GM19463 (cell line): ENCODE data around the gene KDM5A.

Experiments
- ATAC-seq: cut with Tn5 transposase; IDR thresholded peaks from one replicate; pipeline ENCODE4 v1.9.1; 2021; ENCODE audit warnings: mild to moderate bottlenecking, moderate library complexity; ENCODE audit not compliant: unreplicated experiment

Gene KDM5A

DNA sequence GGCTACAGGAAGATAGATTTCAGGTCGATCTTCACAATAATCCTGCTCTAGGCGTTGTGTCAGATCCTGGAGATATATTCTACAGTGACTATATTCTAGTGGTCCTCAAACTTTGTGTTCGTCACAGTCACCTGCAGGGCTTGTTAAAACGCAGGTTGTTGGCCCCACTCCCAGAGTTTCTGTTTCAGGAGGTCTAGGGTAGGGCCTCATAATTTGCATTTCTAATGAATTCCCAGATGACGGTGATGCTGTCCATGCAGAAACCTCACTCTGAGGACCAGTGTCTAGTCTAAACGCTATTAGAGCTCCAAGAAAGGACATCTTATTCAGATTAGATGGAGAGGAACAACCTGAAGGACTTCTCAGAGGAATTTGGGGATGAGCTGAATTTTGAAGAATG is 113.3 kb downstream of the KDM5A start:
- ATAC-seq = no peak

DNA sequence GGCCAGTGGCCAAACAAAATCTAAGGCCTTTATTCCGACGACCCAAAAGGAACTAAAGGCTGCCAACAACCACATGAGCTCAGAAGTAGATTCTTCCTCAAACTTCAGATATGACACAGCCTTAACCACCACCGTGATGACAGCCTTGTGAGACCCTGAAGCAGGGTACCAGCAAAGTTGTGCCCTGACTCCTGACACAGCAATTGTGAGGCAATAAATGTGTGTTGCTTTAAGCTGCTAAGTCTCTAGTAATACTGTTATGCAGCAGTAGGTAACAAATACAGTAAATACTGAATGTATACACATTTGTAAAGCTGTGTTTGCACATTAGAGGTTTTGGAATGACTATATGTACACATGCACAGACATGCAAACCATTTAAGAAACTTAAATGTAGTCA is 115.7 kb downstream of the KDM5A start:
- ATAC-seq = no peak

DNA sequence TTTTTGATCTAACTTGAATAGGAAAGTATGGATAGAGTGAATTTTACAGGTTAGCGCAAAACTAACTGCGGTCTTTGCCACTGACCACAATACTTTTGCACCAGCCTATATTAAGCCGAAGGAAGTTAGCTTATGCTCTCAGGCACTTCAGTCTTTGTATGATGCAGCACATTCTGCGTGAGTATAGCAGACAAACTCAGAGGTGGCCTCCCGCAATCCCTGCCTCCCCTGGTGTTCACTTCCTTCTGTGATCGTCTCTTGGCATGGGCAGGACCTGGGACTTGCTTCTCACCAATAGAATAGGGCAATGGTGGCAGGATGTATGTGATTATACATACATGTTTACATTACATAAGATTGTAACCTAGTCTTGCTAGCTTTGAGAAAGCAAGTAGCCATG is 116.2 kb downstream of the KDM5A start:
- ATAC-seq = no peak

DNA sequence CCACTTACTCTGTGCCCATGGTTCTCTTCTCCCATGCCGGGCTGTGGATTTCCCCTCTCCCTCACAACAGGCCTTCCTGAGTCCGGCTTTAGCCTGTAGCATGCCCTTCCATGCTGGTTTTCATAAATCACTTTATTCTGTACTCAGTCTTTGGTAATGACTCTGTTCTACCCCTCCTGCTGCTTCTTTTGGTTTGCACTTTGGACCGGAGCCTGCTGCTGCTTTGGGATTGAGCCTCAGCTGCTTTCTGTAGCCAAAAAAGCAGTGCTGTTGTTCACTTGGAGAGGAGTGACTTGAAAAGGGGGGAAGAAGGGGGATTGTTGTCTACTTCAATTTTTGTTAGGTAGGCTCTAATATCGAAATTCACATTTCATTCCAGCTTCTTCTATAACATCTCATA is 118.0 kb downstream of the KDM5A start:
- ATAC-seq = no peak

DNA sequence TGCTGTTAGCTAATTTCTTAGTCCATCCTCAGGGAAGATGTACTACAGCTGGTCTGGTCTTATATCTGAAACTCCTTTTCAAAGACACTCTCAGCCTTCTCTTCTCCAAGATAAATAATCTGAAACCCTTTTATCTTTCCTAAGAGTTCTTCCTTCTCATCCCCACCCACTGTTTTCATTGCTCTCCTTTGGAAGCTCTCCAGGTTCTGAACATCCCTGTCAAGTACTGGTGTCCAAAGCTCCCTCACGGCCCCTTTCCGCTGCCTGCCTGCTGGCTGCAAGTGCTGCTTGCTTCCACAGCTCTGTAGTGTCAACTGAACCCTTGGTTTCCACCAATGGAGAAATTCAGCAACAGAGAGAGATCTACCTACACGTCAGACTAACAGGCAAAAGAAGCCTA is 119.9 kb downstream of the KDM5A start:
- no peak for ATAC-seq

DNA sequence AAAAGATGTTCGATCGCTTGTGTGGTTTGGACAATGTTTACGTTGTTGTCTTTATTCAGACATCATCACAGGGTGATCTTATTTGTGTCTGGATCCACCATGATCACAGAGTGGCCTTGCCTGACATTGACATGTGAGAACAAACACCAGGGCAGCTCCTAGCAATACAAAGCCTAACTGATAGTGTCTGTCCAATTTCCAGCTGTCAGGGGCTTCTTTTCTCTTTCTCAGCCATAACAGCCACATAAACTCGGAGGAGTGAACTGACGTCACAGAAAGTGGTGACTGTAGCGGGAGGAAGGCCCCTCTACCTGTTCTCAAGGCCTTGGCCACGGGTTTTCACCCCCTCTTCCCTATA is 120.7 kb downstream of the KDM5A start:
- ATAC-seq = no peak

DNA sequence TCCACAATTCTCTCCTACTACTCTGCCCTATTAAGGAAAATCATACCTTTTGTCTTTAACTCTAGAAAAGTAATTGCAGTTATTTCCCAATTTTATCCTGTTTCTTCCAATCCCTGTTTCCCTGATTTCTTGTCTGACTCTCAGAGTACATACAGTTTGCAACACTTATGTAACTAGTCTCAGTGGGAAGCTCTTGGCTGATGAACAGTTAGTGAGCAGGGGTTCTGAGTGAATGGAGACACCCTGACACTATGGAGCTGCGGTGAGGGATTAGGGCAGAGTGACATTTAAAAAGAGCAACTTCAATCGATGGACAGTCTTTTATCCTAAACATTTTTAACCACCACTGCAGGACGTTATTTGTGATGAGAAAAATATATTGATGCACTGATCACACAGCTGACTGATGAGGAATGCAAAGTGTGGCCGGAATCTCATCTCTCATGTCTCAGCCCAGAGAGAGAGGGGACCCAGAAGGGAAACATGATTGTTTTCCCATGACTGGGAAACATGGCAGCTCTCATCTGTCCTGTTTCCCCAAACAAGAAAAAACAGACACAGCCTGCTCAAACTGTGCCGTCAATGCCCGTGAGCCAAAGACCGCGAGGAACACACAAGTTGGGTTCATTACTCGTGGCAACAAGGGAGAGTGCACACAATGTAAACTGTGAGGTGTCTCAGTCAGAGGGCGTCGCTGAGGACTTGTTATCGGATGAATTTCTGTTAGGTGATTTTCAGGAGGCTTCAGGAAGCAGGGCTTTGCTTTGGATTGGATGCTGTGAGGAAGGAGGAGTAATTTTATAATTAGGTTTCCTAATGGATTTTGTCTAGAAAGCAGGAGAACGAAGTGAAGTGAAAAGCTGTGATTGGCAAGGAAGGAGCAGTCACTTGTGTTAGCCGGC is 121.3 kb downstream of the KDM5A start:
- no peak for ATAC-seq

DNA sequence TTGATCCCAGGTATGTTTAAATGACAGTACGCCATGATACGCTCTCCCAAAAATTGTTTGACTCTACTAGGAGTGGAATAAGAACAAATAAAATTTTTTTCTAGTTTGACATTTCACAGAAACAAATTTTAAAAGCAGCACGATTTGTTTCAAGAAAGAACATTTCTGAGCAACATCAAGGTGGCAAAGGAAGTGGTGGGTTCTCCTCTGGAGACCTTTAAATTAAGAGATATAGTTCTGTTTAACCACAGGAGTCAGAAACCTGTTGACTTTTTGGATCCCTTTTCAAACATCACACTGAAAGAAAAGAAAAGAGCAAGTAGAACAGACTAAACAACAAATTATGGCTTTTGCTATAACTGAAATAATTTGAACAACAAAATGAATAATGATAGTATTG is 124.0 kb downstream of the KDM5A start:
- no peak for ATAC-seq

DNA sequence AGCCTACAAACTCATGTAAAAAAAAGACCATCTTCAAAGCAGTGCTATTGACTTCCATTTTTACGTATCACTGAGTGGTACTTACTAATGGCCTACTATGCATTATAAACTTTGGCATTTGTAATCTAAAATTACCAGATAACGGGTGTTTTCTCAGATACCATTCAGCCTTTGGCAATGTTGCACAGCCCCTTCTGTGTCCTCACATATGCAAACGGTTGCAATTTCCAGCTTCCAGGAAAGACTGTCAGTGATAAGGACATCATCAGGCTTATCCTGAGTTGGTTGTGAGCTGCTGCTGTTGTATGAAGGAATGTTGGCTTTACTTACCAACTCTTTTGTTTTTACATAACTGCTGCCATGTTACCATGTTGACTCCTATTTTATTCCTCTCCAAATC is 124.9 kb downstream of the KDM5A start:
- no peak for ATAC-seq

DNA sequence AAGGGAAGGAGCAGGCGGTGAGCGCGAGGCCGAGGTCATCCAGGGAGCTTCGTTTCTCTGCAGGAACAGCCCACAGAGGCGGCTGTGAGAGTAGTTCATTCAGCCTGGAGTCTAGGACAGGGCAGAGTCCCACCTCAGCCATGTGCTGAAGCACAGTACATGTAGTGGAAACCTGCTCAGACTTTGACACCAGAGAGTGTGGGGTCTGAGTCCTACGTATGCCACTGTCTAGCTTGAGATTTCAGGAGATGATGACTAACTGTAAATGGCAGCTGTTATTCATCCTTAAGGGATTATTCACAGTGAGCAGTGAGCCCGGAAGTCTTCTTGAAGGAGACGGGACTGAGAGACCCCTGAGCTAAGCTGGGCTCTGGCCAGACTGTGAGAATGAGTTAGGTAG is 125.5 kb downstream of the KDM5A start:
- no peak for ATAC-seq

DNA sequence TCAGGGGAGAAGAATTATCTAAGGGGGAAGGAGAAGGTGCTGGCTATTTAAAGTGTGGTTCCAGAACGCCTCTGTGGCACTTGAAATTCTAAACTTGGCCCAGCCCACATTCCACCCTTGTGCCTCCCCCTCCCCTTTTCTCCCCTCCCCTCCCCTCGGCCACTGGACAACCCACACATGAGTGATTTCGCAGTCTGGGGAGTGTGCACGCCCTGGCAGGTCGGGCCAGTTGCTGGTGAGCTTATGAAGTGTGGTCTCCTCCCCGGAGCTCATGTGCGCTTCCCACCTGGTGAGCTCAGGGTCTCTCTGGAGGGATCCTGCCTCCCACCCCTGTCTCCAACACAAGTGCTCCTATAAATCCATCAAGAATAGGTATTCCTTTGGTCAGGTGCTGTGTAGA is 126.3 kb downstream of the KDM5A start, which contains the start of gene SLC6A13:
TSS of gene SLC6A13 (minus strand) at position 20 of the 400 bp plus-strand sequence. CDS start 2,784 bp downstream, outside the sequence.
- no peak for ATAC-seq

DNA sequence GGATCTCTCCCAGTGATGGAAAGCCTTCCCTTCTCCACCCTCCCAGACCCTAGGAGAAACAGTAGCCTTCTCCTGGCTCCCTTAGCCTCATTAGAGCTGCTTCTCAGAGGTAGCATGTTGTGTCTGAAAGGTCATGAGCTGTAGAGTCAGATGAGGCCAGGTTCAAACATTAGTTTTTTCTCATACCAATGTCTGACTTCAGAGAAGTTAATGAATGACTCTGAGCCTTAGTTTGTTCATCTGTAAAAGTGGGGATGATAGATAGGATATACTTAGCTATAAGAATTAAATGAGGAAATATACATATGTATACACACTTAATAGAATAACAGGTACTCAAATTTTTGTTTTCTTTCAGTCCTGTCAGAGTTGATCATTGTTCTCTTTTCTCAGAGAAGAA is 127.0 kb downstream of the KDM5A start:
- no peak for ATAC-seq

DNA sequence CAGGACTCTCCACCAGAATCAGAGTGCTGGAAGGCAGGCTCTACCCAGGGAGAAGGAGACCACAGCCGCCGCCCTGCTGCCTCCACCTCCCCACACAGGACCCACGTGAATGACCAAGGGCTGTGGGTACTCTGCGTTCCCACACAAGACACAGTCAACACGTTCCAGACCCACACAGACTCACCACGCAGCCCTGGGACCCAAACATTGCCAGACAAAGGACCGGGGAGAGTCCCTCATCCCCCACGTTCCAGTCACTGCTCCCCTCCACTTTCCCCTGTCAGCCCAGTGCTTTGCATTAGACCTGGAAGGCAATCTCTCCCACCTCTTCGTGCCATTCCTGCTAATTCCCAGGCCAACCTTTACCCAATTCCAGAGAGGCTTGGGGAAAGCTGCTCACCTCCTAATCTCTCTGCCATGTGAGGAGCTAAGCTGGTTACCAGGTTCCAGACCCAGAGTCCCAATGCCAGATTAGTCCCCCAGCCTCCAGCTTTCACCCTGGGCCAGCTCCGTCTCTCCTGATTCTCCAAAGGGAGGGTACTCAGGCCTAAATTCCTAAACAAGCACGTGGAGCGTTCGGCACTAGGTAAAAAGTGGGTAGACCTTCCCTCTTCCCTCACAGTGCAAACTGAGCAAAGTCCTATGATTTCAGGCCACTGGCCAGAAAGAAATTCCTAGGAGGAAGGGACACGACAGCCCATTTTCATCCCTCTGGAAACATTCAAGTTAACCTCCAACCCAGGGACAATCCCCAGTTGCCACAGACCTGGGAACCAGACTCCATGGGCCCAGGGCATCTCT is 131.4 kb downstream of the KDM5A start:
- no peak for ATAC-seq

DNA sequence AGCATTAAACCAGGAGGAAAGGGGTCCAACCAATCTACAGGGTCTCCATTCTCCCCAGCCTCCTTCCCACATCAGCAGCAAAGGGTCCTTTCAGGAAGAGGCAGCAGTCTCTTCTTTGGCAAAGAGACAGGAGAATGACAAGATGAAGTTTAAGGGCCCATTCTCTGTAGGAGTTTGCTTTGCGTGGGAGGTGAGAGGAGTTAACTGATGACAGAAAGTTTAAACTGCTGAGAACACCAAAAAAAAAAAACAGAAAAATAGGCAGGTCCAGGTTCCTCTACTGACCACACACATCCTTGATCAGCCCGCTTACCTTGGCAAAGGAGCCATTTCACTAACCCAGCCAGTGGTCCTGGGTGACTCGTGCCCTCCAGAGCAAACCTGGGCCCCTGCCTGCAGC is 132.2 kb downstream of the KDM5A start:
- ATAC-seq = no peak

DNA sequence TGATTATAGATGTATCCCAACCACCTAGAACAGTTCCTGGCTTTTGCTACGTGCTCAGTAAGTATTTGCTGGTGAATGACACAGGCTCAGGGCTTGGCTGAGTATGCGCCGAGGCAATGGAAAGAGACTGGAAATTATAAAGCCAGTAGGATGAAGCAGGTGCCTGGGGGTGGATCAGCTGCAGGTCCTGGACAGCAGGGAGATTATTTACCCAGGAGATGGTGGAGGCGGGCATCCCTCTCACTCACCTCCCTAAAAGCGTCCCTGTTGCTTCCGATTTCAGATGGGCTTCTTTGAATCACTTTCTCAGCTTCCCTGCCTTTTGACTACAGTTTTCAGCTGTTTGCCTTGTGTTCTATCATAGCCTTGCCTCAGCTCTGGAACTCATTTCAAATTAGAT is 132.9 kb downstream of the KDM5A start:
- no peak for ATAC-seq

DNA sequence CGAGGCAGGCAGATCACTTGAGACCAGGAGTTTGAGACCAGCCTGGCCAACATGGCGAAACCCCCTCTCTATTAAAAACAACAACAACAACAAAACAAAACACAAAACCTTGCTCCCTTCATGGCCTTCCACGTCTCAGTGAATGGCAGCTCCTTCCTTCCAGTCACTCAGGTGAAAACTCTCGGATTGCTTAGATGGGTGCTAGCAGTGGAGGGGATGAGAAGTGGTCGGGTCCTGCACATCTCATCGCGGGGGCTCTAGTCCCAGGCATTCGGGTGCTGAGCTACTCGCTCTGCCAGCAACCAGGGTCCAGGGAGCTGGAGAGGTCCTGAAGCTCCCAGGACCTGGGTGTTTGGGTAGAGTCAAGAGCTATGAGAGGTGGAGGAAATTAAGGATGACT is 134.2 kb downstream of the KDM5A start:
- ATAC-seq = no peak

DNA sequence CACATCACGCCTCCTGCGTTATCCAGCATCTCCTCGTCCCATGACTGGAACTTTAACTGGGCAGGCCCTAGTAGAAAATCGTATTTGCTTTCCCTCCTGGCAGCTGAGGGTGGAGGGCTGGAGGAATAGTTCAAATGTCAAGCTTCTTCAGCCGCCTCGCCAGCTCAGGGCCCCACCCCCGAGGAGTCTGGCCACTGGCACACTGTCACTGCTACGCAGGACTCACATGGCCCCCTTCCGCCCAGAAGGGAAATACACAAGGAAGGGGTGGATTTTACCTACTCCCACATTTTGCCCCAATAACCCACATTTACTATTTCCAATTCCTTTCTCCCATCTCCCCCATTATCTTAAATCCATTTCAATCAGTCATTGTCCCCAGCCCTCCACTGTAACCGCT is 135.1 kb downstream of the KDM5A start:
- ATAC-seq = no peak

DNA sequence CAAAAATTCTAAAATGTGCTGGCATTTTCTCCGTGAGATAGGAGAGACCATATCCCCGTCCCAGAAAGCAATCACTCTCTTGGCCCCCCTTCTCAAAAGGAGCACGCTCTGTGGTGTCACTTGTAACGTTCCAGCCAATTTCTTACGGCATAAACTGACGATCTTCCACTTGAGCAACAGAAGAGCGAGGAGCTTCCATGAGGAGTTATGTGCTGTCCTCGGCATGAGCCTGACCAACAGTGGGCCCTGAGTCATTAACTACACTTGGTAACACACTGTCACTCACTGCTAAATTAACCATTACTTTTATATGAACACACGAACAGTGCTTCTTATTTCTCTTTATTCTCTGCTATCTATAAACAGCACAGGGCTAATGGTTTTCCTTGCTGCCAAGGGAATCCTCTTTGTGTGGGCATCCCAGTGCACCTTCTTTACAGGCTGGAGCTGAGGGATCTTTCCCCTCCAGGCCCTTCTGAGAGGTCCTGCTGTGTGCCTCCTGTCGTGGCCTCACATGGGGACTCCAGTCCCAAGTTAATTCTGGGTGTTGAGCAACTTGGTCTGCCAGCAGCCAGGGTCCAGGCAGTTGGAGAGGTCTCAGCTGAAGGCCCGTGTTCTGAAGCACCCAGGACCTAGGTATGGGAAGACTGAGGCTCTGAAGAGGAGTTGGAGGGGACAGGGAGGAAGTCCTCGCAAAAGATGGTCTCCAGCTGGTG is 135.8 kb downstream of the KDM5A start:
- no peak for ATAC-seq

DNA sequence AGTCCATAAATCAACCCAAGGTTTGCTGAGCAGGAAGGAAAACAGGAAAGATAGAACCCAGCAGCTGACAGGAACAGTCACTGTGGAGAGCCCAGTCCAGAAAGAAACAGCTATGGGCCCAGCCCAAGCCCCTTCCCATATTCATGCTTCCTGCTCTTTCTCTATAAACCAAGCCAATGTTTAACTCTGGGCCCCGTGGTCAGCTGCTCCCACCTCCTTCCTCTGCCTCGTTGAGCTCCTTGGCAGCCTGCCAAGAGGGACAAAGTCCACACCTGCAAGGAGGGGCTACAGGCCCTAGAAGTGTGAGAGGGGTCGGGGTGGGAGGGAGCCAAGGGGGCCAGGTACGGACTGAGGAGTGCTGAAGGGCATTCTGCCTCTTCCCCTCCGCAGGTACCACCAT is 136.5 kb downstream of the KDM5A start:
- no peak for ATAC-seq

DNA sequence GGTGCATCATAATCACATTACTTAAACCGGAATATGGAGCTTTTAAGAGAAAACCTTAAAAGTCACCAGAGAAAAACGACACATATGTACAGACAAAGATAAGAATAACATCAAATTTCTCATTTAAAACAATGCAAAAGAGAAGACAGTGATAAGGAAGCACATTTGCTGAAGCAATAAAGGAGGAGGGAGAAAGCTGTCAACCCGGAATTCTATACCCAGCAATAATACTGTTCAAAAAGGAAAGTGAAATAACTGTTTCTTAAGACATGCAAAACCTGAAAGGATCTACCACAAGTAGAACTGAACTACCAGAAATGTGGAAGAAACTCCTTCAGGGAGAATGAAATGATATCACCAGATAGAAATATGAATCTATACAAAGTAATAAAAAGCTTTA is 141.8 kb downstream of the KDM5A start:
- ATAC-seq = no peak

DNA sequence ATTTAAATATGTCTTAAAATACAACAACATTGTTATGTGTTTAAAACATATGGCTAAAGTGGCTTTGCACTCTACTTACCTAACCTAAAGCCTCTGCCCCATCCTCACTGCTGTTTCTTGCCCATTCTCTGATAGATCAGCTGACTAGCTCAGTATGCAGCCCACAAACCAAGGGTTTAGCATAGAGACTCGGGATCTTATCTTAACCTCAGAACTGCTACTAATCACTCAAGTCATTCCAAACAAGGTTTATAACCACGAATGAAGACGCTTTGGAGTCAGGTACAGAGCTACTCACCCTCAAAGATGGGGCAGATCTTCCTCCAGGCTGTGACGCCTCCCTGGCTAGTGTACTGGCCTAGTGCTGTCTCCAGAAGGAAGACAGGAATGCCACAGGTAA is 145.7 kb downstream of the KDM5A start:
- ATAC-seq = no peak

DNA sequence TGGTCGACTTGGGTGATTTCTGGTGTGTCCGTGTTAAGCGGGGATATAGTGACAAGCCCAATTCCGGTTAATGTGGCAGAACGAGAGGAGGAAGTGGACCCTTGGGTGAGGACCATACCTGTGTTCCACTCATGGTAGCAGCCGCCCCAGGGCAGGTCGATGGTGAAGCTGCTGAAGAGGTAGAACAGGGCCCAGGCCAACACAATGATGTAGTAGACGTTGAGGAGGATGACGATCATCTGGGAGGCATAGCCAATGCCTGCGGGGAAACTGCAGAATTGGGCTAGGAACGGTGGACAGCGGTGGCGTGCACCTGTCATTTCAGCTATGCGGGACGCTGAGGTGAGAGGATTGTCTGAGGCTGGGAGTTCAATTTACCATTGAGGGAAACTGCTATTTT is 146.6 kb downstream of the KDM5A start:
- no peak for ATAC-seq
